HepG2 (cell line): ENCODE results near the gene LLGL1. TPM values are rescaled to one million over a fixed set of nuclear protein-coding genes. Genes with fewer than 3 reads are reported as not detected.

ENCODE experiments used
- AHR ChIP-seq: IDR thresholded peaks from 2 replicates; pipeline ENCODE4 v1.6.1; 2018; ENCODE audit warnings: missing genetic modification reagents, missing compliant biosample characterization
- FOSL2 ChIP-seq: sonication (generic); formaldehyde crosslinking; IDR thresholded peaks from 2 replicates; pipeline ENCODE4 v1.4.0; 2020; ENCODE audit warnings: missing genetic modification reagents
- GFI1 ChIP-seq: sonication (generic); formaldehyde crosslinking; IDR thresholded peaks from 2 replicates; pipeline ENCODE4 v1.5.0; 2020; ENCODE audit warnings: missing genetic modification reagents, mild to moderate bottlenecking, borderline replicate concordance
- GTF3A ChIP-seq: sonication (generic); formaldehyde crosslinking; conservative IDR thresholded peaks from 2 replicates; pipeline ENCODE4 v1.4.0; 2020; ENCODE audit warnings: mild to moderate bottlenecking, missing genetic modification reagents
- KLF12 ChIP-seq: sonication (generic); formaldehyde crosslinking; IDR thresholded peaks from 2 replicates; pipeline ENCODE4 v1.4.0; 2020; ENCODE audit warnings: missing genetic modification reagents, borderline replicate concordance
- POGZ ChIP-seq: sonication (generic); formaldehyde crosslinking; IDR thresholded peaks from 2 replicates; pipeline ENCODE4 v1.4.0; 2020; ENCODE audit warnings: mild to moderate bottlenecking, missing genetic modification reagents
- REXO4 ChIP-seq: sonication (generic); formaldehyde crosslinking; IDR thresholded peaks from 2 replicates; pipeline ENCODE4 v1.8.0; 2022; ENCODE audit warnings: missing genetic modification reagents, mild to moderate bottlenecking, borderline replicate concordance
- SALL2 ChIP-seq: sonication (generic); formaldehyde crosslinking; IDR thresholded peaks from 2 replicates; pipeline ENCODE4 v1.8.1; 2023; ENCODE audit warnings: mild to moderate bottlenecking, missing genetic modification reagents, inconsistent platforms
- TIGD3 ChIP-seq: sonication (generic); formaldehyde crosslinking; IDR thresholded peaks from 2 replicates; pipeline ENCODE4 v1.5.1; 2020; ENCODE audit warnings: mild to moderate bottlenecking, missing genetic modification reagents, borderline replicate concordance
- ZBTB34 ChIP-seq: sonication (generic); formaldehyde crosslinking; IDR thresholded peaks from 2 replicates; pipeline ENCODE4 v1.8.0; 2022; ENCODE audit warnings: mild to moderate bottlenecking, missing genetic modification reagents
- ZNF263 ChIP-seq: sonication (generic); formaldehyde crosslinking; IDR thresholded peaks from 2 replicates; pipeline ENCODE4 v1.4.0; 2020; ENCODE audit warnings: missing genetic modification reagents
- ZNF512B ChIP-seq: sonication (generic); formaldehyde crosslinking; IDR thresholded peaks from 2 replicates; pipeline ENCODE4 v1.5.1; 2020; ENCODE audit warnings: missing genetic modification reagents, mild to moderate bottlenecking, borderline replicate concordance
- ZNF589 ChIP-seq: sonication (generic); formaldehyde crosslinking; conservative IDR thresholded peaks from 2 replicates; pipeline ENCODE4 v1.8.0; 2022; ENCODE audit warnings: mild to moderate bottlenecking, moderate library complexity, missing genetic modification reagents
- ZNF83 ChIP-seq: sonication (generic); formaldehyde crosslinking; IDR thresholded peaks from 2 replicates; pipeline ENCODE4 v1.4.0; 2020; ENCODE audit warnings: missing genetic modification reagents, mild to moderate bottlenecking, borderline replicate concordance
- polyA plus RNA-seq, 8 experiments: library from polyadenylated mRNA; depleted of rRNA in 3 of 8; stranded (reverse) in 7 of 8; unstranded in 1 of 8; fragments of >200 nt; fragmentation: Illumina TruSeq in 4 of 8; extraction: Trizol in 4 of 8; gene quantifications; 2 replicates each; pipeline versions ENCODE4 v1.2.1 to v1.2.3, GENCODE V29; 2011 to 2016; ENCODE audit warnings: low read depth in 4 of 8, missing spikeins in 1 of 8, mixed read lengths in 1 of 8; ENCODE audit not compliant: insufficient read depth in 1 of 8
- total RNA-seq, 5 experiments: library from RNA; depleted of rRNA; stranded (reverse); fragments of >200 nt; fragmentation: Illumina TruSeq; extraction: Trizol; gene quantifications; 2 replicates each; pipeline ENCODE4 v1.2.3, GENCODE V29; 2016; ENCODE audit warnings: low read depth in 1 of 5
- TF ChIP-seq, protein P1 (sequence below): IDR thresholded peaks from 2 replicates; pipeline ENCODE4 v1.4.0; 2020; ENCODE audit warnings: mild to moderate bottlenecking, missing genetic modification reagents
- TF ChIP-seq, protein P2 (sequence below): sonication (generic); formaldehyde crosslinking; IDR thresholded peaks from 2 replicates; pipeline ENCODE4 v1.8.0; 2022; ENCODE audit warnings: mild to moderate bottlenecking, missing genetic modification reagents, borderline replicate concordance

LLGL1 gene
- total and polyA plus RNA-seq, 2 of the 13 experiments (the other 11 are each of a cell fraction or from before 2014, with no cell fraction given): 15.0 to 15.3 TPM

GRCh38 chr17:18183334-18184142, 41.9 kb upstream of the LLGL1 start, which contains the start of gene ALKBH5 (continued):
- TF ChIP-seq ZNF512B (CRISPR knock-in tag) (0 out of 2 replicates have a peak, but pooled peaks have one; percentile 3), ZNF263 (peak; percentile 46; the same call in 1 of the 2 replicates), GTF3A (CRISPR knock-in tag) (no peak), AHR (CRISPR knock-in tag) (peak; percentile 34; the same call in 1 of the 2 replicates), REXO4 (no peak), GFI1 (CRISPR knock-in tag) (no peak), TIGD3 (CRISPR knock-in tag) (no peak; the same call in 1 of the 2 replicates), POGZ (no peak; the same call in 1 of the 2 replicates), ZBTB34 (CRISPR knock-in tag) (peak; percentile 61; the same call in 1 of the 2 replicates), FOSL2 (CRISPR knock-in tag) (no peak; the same call in 1 of the 2 replicates), SALL2 (peak; percentile 67; the same call in 1 of the 2 replicates), ZNF83 (CRISPR knock-in tag) (0 out of 2 replicates have a peak, but pooled peaks have one; percentile 78), KLF12 (peak; percentile 57; the same call in 1 of the 2 replicates), ZNF589 (CRISPR knock-in tag) (peak; percentile 18; the same call in 1 of the 2 replicates)
- TF ChIP-seq, protein P1, sequence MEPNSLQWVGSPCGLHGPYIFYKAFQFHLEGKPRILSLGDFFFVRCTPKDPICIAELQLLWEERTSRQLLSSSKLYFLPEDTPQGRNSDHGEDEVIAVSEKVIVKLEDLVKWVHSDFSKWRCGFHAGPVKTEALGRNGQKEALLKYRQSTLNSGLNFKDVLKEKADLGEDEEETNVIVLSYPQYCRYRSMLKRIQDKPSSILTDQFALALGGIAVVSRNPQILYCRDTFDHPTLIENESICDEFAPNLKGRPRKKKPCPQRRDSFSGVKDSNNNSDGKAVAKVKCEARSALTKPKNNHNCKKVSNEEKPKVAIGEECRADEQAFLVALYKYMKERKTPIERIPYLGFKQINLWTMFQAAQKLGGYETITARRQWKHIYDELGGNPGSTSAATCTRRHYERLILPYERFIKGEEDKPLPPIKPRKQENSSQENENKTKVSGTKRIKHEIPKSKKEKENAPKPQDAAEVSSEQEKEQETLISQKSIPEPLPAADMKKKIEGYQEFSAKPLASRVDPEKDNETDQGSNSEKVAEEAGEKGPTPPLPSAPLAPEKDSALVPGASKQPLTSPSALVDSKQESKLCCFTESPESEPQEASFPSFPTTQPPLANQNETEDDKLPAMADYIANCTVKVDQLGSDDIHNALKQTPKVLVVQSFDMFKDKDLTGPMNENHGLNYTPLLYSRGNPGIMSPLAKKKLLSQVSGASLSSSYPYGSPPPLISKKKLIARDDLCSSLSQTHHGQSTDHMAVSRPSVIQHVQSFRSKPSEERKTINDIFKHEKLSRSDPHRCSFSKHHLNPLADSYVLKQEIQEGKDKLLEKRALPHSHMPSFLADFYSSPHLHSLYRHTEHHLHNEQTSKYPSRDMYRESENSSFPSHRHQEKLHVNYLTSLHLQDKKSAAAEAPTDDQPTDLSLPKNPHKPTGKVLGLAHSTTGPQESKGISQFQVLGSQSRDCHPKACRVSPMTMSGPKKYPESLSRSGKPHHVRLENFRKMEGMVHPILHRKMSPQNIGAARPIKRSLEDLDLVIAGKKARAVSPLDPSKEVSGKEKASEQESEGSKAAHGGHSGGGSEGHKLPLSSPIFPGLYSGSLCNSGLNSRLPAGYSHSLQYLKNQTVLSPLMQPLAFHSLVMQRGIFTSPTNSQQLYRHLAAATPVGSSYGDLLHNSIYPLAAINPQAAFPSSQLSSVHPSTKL (CRISPR knock-in tag): peak; percentile 7; the same call in 1 of the 2 replicates
- TF ChIP-seq, protein P2, sequence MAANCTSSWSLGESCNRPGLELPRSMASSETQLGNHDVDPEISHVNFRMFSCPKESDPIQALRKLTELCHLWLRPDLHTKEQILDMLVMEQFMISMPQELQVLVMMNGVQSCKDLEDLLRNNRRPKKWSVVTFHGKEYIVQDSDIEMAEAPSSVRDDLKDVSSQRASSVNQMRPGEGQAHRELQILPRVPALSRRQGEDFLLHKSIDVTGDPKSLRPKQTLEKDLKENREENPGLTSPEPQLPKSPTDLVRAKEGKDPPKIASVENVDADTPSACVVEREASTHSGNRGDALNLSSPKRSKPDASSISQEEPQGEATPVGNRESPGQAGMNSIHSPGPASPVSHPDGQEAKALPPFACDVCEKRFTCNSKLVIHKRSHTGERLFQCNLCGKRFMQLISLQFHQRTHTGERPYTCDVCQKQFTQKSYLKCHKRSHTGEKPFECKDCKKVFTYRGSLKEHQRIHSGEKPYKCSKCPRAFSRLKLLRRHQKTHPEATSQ (CRISPR knock-in tag): 0 out of 2 replicates have a peak, but pooled peaks have one; percentile 16
